ENCODE data around the gene MORC1.
A peak's percentile ranks its signal among the peaks of the same experiment; 100 is the strongest.

The MORC1 gene

DNA sequence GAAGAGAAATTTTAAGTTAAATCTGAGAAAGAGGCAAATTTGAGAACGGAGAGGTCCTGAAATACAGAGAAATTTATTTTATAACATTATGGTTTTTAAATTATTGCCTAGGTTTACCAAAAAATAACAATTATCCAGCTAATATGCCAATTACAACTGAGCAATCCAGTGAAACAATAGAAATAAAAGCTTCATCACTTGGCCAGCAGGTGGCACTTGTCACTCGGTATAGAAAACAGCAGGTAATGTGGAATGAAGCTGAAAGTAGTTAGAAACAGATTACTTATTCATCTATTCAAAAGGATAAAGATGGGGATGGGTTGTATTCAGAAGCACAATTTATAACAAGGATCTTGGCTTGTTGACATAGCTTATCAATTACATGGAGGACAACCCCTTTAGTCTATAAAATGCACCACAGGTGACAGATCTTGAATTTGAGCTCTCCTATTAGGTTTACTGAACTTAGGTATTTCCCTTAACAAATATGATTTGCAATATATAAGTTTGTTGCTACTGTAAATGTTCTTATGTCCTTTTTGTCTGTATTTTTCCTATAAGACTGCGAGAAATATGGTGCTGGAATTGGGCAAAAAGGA, 94.2 kb downstream of the MORC1 start:
- DNase-seq: peak; percentile 50

GRCh38 chr3:109023167-109023566, 94.8 kb downstream of the MORC1 start:
- no peak for DNase-seq

DNA sequence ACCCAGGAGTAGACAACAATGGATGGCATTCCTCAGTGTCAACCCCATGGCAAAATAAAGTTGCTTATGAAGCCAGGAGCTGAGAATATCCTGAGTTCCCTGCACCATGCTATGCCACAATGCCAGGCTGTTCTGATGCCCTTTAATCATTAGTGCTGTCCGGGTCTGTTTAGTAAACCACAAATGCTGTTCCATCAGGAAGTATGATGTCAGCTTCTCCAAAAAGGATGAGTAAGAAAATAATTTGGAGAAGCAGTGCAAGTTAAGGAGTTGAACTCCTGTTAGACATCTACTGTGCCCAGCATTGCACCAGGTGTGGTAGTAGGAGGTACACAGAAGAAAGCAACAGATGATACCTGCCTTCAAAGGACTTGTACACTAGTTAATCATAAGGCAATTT, 96.4 kb downstream of the MORC1 start:
- DNase-seq: no peak

DNA sequence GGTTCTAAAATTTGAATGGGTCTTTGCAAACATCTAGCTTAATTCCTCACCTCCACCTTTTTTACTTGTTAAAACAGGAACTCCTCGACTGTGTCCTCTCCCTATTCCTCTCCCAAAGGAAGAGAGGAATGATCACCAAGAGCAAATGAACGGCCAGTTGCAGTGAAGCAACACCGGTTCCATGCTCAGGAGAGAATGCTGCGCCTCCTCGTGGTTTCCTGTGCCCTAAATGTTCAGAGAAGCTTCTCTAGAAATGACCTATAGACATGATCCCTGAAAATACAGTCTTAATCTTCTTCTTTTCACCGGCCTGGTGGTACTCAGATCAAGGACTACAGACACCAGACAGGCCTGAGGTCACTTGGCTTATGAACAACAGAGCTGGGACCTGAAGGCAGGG, 99.1 kb downstream of the MORC1 start:
- DNase-seq: no peak

DNA sequence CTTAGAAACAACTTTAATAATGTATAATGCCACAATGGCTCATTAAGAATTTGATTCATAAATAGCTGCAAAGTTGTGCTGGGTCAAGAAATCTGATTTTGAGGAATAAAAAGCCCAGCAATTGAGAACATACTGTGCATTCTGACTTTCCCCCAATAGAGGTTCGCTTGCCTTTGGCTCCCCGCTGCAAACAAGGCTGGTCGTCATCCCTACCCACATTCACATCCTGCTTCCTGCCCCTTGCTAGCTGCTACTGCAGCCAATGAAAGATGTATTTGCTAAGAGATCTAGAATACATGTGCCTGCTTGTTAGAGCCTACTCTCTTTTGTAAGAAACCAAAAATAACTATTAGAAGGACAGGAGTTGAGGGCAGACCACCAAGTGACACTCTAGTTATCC, 112.5 kb downstream of the MORC1 start:
- DNase-seq: no peak

- no peak for DNase-seq
Observed at GRCh38 chr3:108998436-108998835, 119.5 kb downstream of the MORC1 start.

DNA sequence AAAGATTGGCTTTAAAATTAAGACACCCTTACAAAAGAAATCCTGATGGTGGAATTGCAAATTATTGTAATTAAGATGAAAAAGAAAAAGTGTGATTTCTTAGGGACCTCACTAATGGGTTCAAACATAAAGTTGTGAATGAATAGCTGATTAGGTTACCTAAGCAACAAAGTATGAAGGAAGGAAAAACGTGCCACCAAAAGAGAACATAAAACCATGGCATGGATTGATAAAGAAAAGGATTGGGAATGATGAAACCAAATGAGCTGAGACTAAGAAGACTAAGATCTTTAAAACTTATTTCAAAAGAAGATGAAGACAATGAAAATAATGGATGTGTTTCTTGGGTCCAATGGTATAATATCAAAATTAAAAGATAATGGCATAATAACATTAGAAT, 132.1 kb downstream of the MORC1 start:
- no peak for DNase-seq

DNA sequence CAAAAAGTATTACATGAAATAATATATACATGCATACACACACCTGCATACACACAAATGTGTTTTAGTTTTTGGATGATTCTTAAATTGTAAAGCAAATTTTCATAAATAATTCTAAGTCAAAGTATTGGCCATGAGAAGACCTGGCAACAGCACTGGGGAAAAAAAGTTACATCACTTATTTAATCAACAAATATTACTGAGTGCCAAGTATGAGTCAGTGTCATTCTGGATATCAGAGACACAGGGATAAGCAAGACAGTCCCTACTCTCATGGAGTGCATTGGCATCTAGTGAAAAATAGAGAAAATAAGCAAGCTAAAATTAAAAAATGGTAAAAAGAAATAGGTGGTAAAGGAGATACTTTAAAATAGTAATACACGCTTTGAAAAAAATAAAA, 134.9 kb downstream of the MORC1 start:
- DNase-seq: no peak

- no peak for DNase-seq
Observed at GRCh38 chr3:108976058-108976457, 141.9 kb downstream of the MORC1 start.

DNA sequence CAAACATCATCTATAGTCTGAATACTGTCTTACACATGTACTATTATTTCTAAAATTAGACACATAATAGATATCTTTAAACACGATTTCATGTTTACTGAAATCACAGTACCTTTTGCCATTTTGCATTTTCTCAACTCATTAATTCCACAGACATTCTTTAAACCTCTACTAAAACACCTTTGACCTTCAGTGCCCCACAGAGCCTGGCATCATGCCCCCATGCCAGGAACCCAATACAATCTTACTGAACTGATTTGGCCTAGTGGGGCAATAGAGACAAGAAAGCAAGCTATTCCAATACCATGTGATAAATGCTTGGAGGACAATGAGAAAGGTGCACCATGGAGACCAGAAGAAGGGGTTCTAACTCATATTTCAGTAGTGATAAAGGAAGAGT, 144.9 kb downstream of the MORC1 start:
- no peak for DNase-seq

DNA sequence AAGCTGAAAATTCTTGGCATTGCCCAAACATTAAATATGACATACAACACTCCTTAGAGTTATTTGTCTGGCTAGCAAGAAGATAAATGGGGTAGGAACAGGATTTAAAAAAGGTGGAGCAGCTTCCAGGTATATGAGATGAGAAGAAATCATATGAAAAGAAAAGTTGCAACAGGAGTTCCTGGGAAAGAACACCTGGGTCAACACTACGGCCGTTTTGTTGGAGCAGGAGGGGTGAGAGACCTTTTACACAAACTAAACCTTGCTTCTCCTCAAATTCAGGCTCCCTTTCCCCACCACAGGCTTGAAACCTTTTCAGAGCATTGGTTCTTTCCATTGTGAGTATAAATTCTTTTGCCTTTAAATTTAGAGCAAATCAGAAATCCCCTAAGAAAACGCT, 145.5 kb downstream of the MORC1 start:
- DNase-seq: no peak

GRCh38 chr3:108970561-108970960, 147.4 kb downstream of the MORC1 start:
- DNase-seq: no peak

DNA sequence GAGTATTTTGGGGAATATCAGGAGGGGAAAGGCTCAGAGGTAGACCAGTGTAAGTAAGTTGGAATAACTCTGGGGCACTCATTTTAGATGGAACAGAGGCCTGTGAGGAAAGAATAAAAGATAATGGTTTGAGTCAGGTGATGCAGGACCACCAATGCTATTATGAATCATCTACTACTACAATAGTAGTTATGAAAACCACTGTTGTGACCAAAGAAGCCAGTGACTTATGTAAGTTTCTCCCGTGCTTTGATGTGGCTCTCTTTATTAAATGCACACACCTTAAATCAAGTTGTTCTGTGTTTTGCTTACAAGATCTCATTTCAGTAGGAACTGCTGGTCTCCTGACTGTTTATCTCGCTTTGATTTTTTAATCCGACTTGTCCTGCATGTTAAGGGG, 151.2 kb downstream of the MORC1 start:
- DNase-seq: no peak

GRCh38 chr3:108959017-108959416, 158.9 kb downstream of the MORC1 start:
- no peak for DNase-seq

DNA sequence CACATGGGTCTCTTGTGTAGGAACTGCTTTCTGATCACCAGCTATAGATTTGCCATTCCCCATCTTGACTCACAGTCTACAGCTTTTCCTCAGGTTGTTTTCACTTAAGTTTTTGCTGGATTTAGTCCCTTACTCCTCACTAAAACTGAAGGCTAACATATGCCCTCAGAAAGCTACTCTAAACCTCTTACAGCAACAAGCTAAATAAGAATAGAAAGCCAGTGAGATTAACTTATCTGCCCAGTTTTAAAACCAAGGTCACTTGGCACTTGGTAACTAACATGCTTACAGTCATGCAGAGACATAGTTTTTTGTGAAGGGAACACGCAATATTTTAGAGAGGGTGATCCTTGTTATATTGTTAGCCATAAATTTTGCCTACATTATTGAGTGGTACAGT, 164.2 kb downstream of the MORC1 start, which contains the start of gene GUCA1C:
Gene GUCA1C (minus strand): TSS at position 180 of the 400 bp plus-strand sequence. CDS start 117 bp downstream, at position 63.
- DNase-seq: no peak

- no peak for DNase-seq
Observed at GRCh38 chr3:108953210-108953609, 164.7 kb downstream of the MORC1 start.

- no peak for DNase-seq
Observed at GRCh38 chr3:108951820-108952501, 166.0 kb downstream of the MORC1 start.

- DNase-seq: no peak
Observed at GRCh38 chr3:108947855-108948254, 170.1 kb downstream of the MORC1 start.

DNA sequence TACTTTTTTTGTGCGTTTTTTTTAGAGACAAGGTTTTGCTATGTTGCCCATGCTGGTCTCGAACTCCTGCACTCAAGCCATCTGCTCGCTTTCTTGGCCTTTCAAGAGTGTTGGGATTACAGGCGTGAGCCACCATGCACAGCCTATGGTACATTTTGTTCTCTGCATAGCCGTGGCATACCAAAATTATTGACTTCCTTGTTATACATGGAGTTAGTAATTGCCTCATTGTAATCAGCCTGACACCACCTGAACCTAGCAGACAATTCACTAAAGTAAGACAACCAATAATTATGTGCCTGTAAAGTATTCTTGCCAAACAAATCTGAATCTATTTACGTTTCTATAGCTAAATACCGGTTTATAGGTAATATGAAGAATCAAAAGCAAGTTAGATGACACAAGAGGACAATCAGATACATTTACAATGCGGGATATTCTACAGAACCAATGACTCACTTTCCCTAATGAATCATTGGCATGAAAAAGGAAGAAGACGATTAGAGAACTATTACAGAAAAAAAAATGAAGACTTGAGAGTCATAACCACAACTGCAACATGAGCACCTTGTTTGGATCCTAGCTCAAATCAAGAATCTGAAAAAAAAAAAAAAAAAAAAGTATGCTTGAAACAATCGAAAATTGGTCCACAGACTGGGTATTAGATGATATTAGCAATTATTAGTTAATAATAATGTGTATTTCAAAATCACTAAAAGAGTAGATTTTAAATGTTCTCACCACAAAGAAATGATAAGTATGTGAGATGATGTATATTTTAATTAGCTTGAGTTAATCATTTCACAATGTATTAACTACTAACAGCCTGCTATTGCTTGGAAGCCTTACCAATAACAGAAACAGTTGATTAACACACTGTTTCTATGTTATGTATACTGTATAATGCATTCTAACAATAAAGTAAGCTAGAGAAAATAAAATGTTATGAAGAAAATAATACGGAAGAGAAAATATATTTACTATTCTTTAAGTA, 171.3 kb downstream of the MORC1 start:
- no peak for DNase-seq

GRCh38 chr3:108940568-108941263, 177.2 kb downstream of the MORC1 start:
- no peak for DNase-seq

DNA sequence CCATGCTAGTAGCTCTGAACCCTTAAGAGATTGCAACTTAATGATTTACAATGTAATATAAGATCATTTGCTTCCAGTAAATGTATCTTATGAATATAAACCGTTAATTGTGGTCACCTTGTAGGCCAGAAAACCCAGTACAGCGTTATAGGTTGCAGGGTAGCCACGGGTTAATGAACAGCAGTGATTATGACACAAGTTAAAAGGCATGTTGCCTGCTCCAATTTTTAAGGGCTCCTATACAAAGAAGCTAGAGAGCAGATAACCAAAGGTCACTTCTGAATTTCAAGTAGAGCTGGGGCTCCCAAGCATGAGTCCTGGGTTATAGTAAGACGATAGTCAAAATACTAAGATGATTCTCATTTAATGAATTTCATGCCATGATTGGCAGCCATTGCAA, 177.8 kb downstream of the MORC1 start:
- no peak for DNase-seq

- DNase-seq: no peak
Observed at GRCh38 chr3:108936924-108937689, 180.8 kb downstream of the MORC1 start.

All from RPMI8226 (cell line).